SK-N-SH treated with all-trans-retinoic acid at 6 μM for 48 hours (cell line): ENCODE data around the gene CYP2W1.

ENCODE experiments used
- ATAC-seq: fragments of 200-7000 bp; cut with Tn5 transposase; 3 replicates; pipeline ENCODE4 v1.9.1; 2020; ENCODE audit warnings: mild to moderate bottlenecking, moderate library complexity
- BACH2 ChIP-seq: fragments of 250-450 bp; sonication (Bioruptor Pico); IDR thresholded peaks from 2 replicates; pipeline ENCODE4 v1.9.0; 2021; ENCODE audit warnings: mild to moderate bottlenecking, borderline replicate concordance
- CREB5 ChIP-seq: fragments of 250-450 bp; sonication (Bioruptor Pico); IDR thresholded peaks from 2 replicates; pipeline ENCODE4 v1.5.1; 2020; ENCODE audit warnings: low read depth, mild to moderate bottlenecking, moderate library complexity
- CSDC2 ChIP-seq: fragments of 250-450 bp; sonication (Bioruptor Pico); IDR thresholded peaks from 2 replicates; pipeline ENCODE4 v1.5.0; 2020; ENCODE audit warnings: mild to moderate bottlenecking, moderate library complexity
- ESRRG ChIP-seq: fragments of 250-450 bp; sonication (Bioruptor Pico); IDR thresholded peaks from 2 replicates; pipeline ENCODE4 v1.6.1; 2021; ENCODE audit warnings: mild to moderate bottlenecking
- GLIS3 ChIP-seq: fragments of 250-450 bp; sonication (Bioruptor Pico); IDR thresholded peaks from 2 replicates; pipeline ENCODE4 v1.5.0; 2020; ENCODE audit warnings: mild to moderate bottlenecking, moderate library complexity
- ISL1 ChIP-seq: fragments of 250-450 bp; sonication (Bioruptor Pico); IDR thresholded peaks from 2 replicates; pipeline ENCODE4 v2.1.2; 2022; ENCODE audit warnings: mild to moderate bottlenecking, moderate library complexity
- PATZ1 ChIP-seq: fragments of 250-450 bp; sonication (Bioruptor Pico); IDR thresholded peaks from 2 replicates; pipeline ENCODE4 v1.8.0; 2020; ENCODE audit warnings: mild to moderate bottlenecking, moderate library complexity, borderline replicate concordance
- POU6F1 ChIP-seq: fragments of 250-450 bp; sonication (Bioruptor Pico); IDR thresholded peaks from 2 replicates; pipeline ENCODE4 v1.8.0; 2021; ENCODE audit warnings: low read depth, mild to moderate bottlenecking, moderate library complexity, borderline replicate concordance
- PPARA ChIP-seq: fragments of 250-450 bp; sonication (Bioruptor Pico); IDR thresholded peaks from 2 replicates; pipeline ENCODE4 v1.5.0; 2020; ENCODE audit warnings: mild to moderate bottlenecking, borderline replicate concordance
- RARB ChIP-seq: fragments of 250-450 bp; sonication (Bioruptor Pico); IDR thresholded peaks from 2 replicates; pipeline ENCODE4 v1.8.0; 2021; ENCODE audit warnings: mild to moderate bottlenecking, moderate library complexity
- TOX ChIP-seq: fragments of 250-450 bp; sonication (Bioruptor Pico); IDR thresholded peaks from 2 replicates; pipeline ENCODE4 v1.8.0; 2021; ENCODE audit warnings: mild to moderate bottlenecking, moderate library complexity, borderline replicate concordance
- ZFP30 ChIP-seq: fragments of 450-650 bp; formaldehyde crosslinking; IDR thresholded peaks from 2 replicates; pipeline ENCODE4 v1.5.0; 2022; ENCODE audit warnings: mild to moderate bottlenecking, moderate library complexity
- ZNF8 ChIP-seq: fragments of 450-650 bp; formaldehyde crosslinking; IDR thresholded peaks from 2 replicates; pipeline ENCODE4 v1.5.0; 2020; ENCODE audit warnings: mild to moderate bottlenecking, moderate library complexity
- TF ChIP-seq, protein P1 (sequence below): fragments of 250-450 bp; sonication (Bioruptor Pico); IDR thresholded peaks from 2 replicates; pipeline ENCODE4 v1.5.0; 2020; ENCODE audit warnings: mild to moderate bottlenecking, moderate library complexity
- TF ChIP-seq, protein P2 (sequence below): fragments of 250-450 bp; sonication (Bioruptor Pico); IDR thresholded peaks from 2 replicates; pipeline ENCODE4 v1.5.1; 2021; ENCODE audit warnings: mild to moderate bottlenecking, moderate library complexity

CYP2W1 gene

DNA sequence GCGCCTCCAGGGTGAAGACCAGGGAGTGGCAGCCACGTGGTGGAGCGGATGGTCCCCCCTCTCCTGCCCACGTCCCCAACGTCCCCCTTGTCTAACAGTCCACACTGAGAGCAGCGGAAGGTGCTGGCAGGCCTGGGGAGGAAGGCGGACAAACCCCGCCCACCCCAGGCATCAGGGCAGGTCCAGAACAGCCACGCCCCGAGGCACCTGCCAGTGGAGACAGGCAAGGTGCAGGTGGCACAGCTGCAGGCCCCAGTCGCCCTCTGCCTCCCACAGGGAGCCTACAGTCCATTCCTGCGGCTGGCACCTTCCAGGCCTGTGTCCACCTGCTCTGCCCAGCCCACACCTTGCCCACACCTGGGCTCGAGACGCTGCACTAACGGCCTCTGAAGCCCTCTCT is 24.9 kb downstream of the CYP2W1 start:
- no peak for ATAC-seq
- TF ChIP-seq CSDC2 (CRISPR knock-in tag) = no peak
- no peak for TF ChIP-seq GLIS3 (CRISPR knock-in tag)
- no peak for TF ChIP-seq ZFP30 (CRISPR knock-in tag)
- TF ChIP-seq POU6F1 (CRISPR knock-in tag) = no peak
- no peak for TF ChIP-seq PATZ1 (CRISPR knock-in tag)
- TF ChIP-seq, protein P1, sequence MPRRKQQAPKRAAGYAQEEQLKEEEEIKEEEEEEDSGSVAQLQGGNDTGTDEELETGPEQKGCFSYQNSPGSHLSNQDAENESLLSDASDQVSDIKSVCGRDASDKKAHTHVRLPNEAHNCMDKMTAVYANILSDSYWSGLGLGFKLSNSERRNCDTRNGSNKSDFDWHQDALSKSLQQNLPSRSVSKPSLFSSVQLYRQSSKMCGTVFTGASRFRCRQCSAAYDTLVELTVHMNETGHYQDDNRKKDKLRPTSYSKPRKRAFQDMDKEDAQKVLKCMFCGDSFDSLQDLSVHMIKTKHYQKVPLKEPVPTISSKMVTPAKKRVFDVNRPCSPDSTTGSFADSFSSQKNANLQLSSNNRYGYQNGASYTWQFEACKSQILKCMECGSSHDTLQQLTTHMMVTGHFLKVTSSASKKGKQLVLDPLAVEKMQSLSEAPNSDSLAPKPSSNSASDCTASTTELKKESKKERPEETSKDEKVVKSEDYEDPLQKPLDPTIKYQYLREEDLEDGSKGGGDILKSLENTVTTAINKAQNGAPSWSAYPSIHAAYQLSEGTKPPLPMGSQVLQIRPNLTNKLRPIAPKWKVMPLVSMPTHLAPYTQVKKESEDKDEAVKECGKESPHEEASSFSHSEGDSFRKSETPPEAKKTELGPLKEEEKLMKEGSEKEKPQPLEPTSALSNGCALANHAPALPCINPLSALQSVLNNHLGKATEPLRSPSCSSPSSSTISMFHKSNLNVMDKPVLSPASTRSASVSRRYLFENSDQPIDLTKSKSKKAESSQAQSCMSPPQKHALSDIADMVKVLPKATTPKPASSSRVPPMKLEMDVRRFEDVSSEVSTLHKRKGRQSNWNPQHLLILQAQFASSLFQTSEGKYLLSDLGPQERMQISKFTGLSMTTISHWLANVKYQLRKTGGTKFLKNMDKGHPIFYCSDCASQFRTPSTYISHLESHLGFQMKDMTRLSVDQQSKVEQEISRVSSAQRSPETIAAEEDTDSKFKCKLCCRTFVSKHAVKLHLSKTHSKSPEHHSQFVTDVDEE = no peak

- TF ChIP-seq TOX (CRISPR knock-in tag) (no peak), ZFP30 (CRISPR knock-in tag) (no peak), CREB5 (CRISPR knock-in tag) (no peak)
- ATAC-seq = no peak
Observed at GRCh38 chr7:1008733-1009363, 25.9 kb downstream of the CYP2W1 start.

DNA sequence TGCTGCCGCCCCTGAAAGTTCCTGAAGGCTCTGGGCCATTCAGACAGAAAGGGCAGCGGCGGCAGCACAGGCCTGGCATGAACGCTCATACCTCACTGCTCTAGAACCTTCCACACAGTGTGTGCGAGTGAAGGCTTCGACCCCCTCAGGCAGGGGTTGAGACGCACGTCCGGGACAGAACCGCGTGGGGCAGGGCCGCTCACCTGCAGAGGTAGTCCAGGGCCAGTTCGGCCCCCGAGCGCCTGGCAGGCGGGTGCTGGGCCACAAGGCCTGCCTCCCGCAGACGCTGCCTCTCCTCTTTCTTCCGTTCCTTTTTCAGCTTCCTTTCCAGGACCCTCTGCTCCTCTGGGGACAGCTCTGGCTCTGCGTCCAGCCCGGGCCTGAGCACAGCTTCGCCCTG is 26.8 kb downstream of the CYP2W1 start:
- ATAC-seq = no peak
- no peak for TF ChIP-seq ISL1 (CRISPR knock-in tag)
- TF ChIP-seq, protein P1 = no peak
- no peak for TF ChIP-seq POU6F1 (CRISPR knock-in tag)
- TF ChIP-seq BACH2 (CRISPR knock-in tag) = no peak
- no peak for TF ChIP-seq RARB (CRISPR knock-in tag)
- TF ChIP-seq ZFP30 (CRISPR knock-in tag) = no peak

- no peak for ATAC-seq
- TF ChIP-seq, protein P2, sequence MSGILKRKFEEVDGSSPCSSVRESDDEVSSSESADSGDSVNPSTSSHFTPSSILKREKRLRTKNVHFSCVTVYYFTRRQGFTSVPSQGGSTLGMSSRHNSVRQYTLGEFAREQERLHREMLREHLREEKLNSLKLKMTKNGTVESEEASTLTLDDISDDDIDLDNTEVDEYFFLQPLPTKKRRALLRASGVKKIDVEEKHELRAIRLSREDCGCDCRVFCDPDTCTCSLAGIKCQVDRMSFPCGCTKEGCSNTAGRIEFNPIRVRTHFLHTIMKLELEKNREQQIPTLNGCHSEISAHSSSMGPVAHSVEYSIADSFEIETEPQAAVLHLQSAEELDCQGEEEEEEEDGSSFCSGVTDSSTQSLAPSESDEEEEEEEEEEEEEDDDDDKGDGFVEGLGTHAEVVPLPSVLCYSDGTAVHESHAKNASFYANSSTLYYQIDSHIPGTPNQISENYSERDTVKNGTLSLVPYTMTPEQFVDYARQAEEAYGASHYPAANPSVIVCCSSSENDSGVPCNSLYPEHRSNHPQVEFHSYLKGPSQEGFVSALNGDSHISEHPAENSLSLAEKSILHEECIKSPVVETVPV (CRISPR knock-in tag) = no peak
- no peak for TF ChIP-seq PPARA (CRISPR knock-in tag)
- TF ChIP-seq CSDC2 (CRISPR knock-in tag) = no peak
- TF ChIP-seq CREB5 (CRISPR knock-in tag) = no peak
- TF ChIP-seq ESRRG (CRISPR knock-in tag) = no peak
- no peak for TF ChIP-seq PATZ1 (CRISPR knock-in tag)
- no peak for TF ChIP-seq TOX (CRISPR knock-in tag)
- no peak for TF ChIP-seq ZNF8 (CRISPR knock-in tag)
Observed at GRCh38 chr7:1010226-1010625, 27.2 kb downstream of the CYP2W1 start.
